Caco-2 (cell line): Measurements from ENCODE around the gene FGF3. TPM values are rescaled to one million over a fixed set of nuclear protein-coding genes. Genes with fewer than 3 reads are reported as not detected.

Experiments
- BruUV-seq: library from RNA; stranded (reverse); fragments of 400-500 nt; replicated peaks from 2 replicates; lab custom pipeline; 2021; lab: Mats Ljungman, UMichigan
- CTCF ChIA-PET: fragments of 300-600 bp; sonication (Branson Sonifier 250); formaldehyde crosslinking; loops from one replicate; lab custom pipeline; 2022; ENCODE audit warnings: antibody characterized with exemption; lab: Charles Lee
- POLR2A ChIA-PET: fragments of 300-600 bp; sonication (Branson Sonifier 250); formaldehyde crosslinking; loops from one replicate; lab custom pipeline; 2022; ENCODE audit warnings: antibody characterized with exemption; lab: Charles Lee
- DNase-seq, 2 experiments: peaks; one replicate each; pipeline versions ENCODE4 v3.0.0 to v3.0.0-alpha.2; 2020 to 2022
- H3K27me3 ChIP-seq: replicated peaks from 2 replicates; pipeline ENCODE4 v1.6.0; 2011; ENCODE audit warnings: low read length; ENCODE audit not compliant: control insufficient read depth, insufficient read depth
- H3K36me3 ChIP-seq: 2 replicates; pipeline ENCODE4 v1.5.1; 2011; ENCODE audit warnings: low read length; ENCODE audit not compliant: control insufficient read depth, insufficient read depth
- H3K4me1 ChIP-seq: fragments of 250-450 bp; sonication (Bioruptor Pico); 2 replicates; pipeline ENCODE4 v1.5.1; 2020; ENCODE audit warnings: mild to moderate bottlenecking
- H3K4me3 ChIP-seq: 2 replicates; pipeline ENCODE4 v1.5.1; 2011; ENCODE audit warnings: low read depth, mild to moderate bottlenecking, control low read depth, low read length
- H3K9me3 ChIP-seq: fragments of 250-450 bp; sonication (Bioruptor Pico); 2 replicates; pipeline ENCODE4 v1.5.1; 2020; ENCODE audit warnings: mild to moderate bottlenecking, moderate library complexity
- H3K27ac Mint-ChIP-seq: one replicate; pipeline ENCODE4 v1.8.0; 2022; ENCODE audit warnings: mixed read lengths; ENCODE audit not compliant: unreplicated experiment
- H3K27me3 Mint-ChIP-seq: one replicate; pipeline ENCODE4 v1.8.0; 2022; ENCODE audit warnings: mixed read lengths; ENCODE audit not compliant: insufficient read depth, unreplicated experiment
- H3K36me3 Mint-ChIP-seq: one replicate; pipeline ENCODE4 v1.8.0; 2022; ENCODE audit warnings: mild to moderate bottlenecking, mixed read lengths; ENCODE audit not compliant: insufficient read depth, unreplicated experiment
- H3K4me1 Mint-ChIP-seq: one replicate; pipeline ENCODE4 v1.8.0; 2022; ENCODE audit warnings: low read depth, mixed read lengths; ENCODE audit not compliant: unreplicated experiment
- H3K4me3 Mint-ChIP-seq: one replicate; pipeline ENCODE4 v1.8.0; 2022; ENCODE audit warnings: mild to moderate bottlenecking, moderate library complexity, mixed read lengths; ENCODE audit not compliant: unreplicated experiment
- H3K9me3 Mint-ChIP-seq: one replicate; pipeline ENCODE4 v1.8.0; 2022; ENCODE audit warnings: mixed read lengths; ENCODE audit not compliant: unreplicated experiment
- intact Hi-C: fragments of 100-400 bp; cut with micrococcal nuclease; formaldehyde crosslinking; loops from one replicate; pipeline ENCODE4 v1.10.0; 2022; ENCODE audit not compliant: unreplicated experiment
- total RNA-seq: library from RNA; stranded (reverse); gene quantifications from 2 replicates; pipeline ENCODE4 v1.2.3, GENCODE V29; 2022
- TF ChIP-seq, protein P1 (sequence below), 2 experiments: fragments of 200-600 bp in 1 of 2; IDR thresholded peaks; 1 replicate in 1 of 2; 2 replicates in 1 of 2; pipeline versions ENCODE4 v1.5.1 to v1.8.0; 2011 to 2022; ENCODE audit warnings: antibody characterized with exemption in 1 of 2, control low read depth in 1 of 2, inconsistent platforms in 1 of 2, low read depth in 1 of 2, low read length in 1 of 2, mild to moderate bottlenecking in 1 of 2, moderate library complexity in 1 of 2; ENCODE audit not compliant: insufficient read depth in 1 of 2, severe bottlenecking in 1 of 2, unreplicated experiment in 1 of 2

Gene FGF3
- total RNA-seq, 1 experiment from 2014 or later, result not detected

DNA sequence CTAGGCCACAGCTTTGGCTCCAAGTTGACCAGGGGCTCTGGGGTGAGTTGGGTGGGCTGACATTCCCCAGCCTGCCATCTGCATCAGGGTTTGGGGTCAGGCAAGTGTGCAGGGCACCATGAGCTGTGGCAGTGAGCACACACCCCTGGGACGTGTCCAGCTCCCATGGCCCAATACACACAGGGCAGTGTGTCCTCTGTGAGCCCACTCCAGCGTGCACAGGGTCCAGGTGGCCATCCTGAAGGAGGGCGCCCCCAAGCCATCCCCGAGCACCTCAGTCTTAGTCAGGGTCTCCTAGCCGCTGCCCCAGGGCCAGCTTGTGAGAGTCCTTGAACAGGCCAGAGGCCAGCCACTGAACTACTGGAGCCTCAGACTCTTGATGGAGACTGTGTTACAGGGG, 1.2 kb upstream of the FGF3 start:
- intact Hi-C loops, result no loop called here
- no peak overlapping the region for H3K4me3 ChIP-seq
- H3K9me3 Mint-ChIP-seq, result no peaks in the 10 kb centered on the region
- H3K27ac Mint-ChIP-seq, result no peak overlapping the region
- POLR2A ChIA-PET, result no interaction called here
- H3K4me1 Mint-ChIP-seq, result no peaks in the 10 kb centered on the region
- H3K27me3 ChIP-seq, result peaks cover 15% of the 10 kb centered on the region
- no peaks in the 10 kb centered on the region for H3K9me3 ChIP-seq
- H3K36me3 Mint-ChIP-seq, result no peaks in the 10 kb centered on the region
- peaks cover 21% of the 10 kb centered on the region for H3K4me1 ChIP-seq
- no peak overlapping the region for H3K4me3 Mint-ChIP-seq
- CTCF ChIA-PET, result interaction anchor here (0.5 kb wide), 1 partner anchor 54 kb away, joined by 5 read pairs; no protein-coding TSS in a partner anchor
- no peaks in the 10 kb centered on the region for H3K36me3 ChIP-seq
- peaks cover 16% of the 10 kb centered on the region for H3K27me3 Mint-ChIP-seq
- no peak for DNase-seq
- TF ChIP-seq, protein P1, sequence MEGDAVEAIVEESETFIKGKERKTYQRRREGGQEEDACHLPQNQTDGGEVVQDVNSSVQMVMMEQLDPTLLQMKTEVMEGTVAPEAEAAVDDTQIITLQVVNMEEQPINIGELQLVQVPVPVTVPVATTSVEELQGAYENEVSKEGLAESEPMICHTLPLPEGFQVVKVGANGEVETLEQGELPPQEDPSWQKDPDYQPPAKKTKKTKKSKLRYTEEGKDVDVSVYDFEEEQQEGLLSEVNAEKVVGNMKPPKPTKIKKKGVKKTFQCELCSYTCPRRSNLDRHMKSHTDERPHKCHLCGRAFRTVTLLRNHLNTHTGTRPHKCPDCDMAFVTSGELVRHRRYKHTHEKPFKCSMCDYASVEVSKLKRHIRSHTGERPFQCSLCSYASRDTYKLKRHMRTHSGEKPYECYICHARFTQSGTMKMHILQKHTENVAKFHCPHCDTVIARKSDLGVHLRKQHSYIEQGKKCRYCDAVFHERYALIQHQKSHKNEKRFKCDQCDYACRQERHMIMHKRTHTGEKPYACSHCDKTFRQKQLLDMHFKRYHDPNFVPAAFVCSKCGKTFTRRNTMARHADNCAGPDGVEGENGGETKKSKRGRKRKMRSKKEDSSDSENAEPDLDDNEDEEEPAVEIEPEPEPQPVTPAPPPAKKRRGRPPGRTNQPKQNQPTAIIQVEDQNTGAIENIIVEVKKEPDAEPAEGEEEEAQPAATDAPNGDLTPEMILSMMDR (IDR thresholded peaks at IDR 0.05; ENCODE audit: insufficient read depth in 1 of 2, low read depth in 1 of 2, low read length in 1 of 2, severe bottlenecking in 1 of 2, unreplicated experiment in 1 of 2), result no peak
- no TSS peak for BruUV-seq

DNA sequence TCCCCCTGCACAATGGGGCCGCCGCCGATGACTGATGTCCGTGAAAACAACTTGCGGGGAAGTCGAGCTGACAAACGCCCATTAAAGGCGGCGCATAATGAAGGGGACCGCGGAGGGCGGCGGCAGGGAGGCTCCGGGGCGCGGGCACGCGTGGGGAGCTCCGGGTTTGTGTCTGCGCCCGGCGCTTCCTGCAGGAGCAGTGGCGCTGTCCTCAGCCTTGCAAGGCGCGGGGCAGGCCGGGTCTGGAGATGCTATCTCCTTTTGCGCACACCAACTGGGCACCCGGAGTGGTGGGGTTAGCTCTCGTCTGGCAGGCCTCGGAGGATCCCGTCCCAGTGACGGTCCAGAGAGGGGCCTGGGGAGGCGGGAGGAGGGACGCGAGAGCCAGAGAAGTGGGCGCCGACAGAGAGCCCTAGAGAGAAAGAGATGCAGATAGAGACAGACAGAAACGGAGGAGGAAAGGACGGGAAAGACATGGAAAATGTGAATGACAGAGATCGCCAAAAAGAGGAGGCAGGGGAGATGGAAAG, 390 bp upstream of the FGF3 start:
- Mint-ChIP-seq H3K4me1 (no peaks in the 10 kb centered on the region), H3K27me3 (peaks cover 21% of the 10 kb centered on the region), H3K36me3 (no peaks in the 10 kb centered on the region), H3K9me3 (no peaks in the 10 kb centered on the region), H3K27ac (no peak overlapping the region), H3K4me3 (no peak overlapping the region)
- intact Hi-C loops, result no loop called here
- Histone ChIP-seq H3K4me3 (no peak overlapping the region), H3K4me1 (peaks cover 21% of the 10 kb centered on the region), H3K9me3 (no peaks in the 10 kb centered on the region), H3K27me3 (peaks cover 16% of the 10 kb centered on the region), H3K36me3 (no peaks in the 10 kb centered on the region)
- BruUV-seq, result no TSS peak
- DNase-seq, result no peak
- POLR2A ChIA-PET, result no interaction called here
- CTCF ChIA-PET, result interaction anchor here (0.6 kb wide), 1 partner anchor 9 kb away, joined by 3 read pairs; no protein-coding TSS in a partner anchor
- TF ChIP-seq, protein P1 (IDR thresholded peaks at IDR 0.05; ENCODE audit: insufficient read depth in 1 of 2, low read depth in 1 of 2, low read length in 1 of 2, severe bottlenecking in 1 of 2, unreplicated experiment in 1 of 2), result no peak

DNA sequence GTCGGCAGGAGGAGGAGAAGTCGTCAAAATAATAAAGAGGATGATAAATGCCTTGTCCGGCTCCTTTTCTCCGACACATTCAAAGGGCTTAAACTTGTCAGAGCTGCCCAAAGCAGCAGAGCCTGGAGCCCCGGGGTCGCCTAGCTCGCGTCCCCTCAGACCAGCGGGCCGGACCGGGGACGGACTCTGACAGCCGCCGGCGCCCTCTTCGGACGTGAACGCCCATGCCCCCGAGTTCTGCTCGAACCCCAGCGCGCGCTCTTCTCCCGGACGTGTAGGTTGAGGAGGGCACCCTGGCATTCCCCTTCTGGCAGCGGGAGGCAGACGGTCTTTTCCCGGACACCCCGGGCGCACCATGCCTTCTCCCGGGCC, 999 bp downstream of the FGF3 start:
- Histone ChIP-seq H3K27me3 (peaks cover 16% of the 10 kb centered on the region), H3K36me3 (no peaks in the 10 kb centered on the region), H3K4me1 (peaks cover 17% of the 10 kb centered on the region), H3K9me3 (no peaks in the 10 kb centered on the region), H3K4me3 (peak overlapping the region; percentile 39)
- no TSS peak for BruUV-seq
- CTCF ChIA-PET, result interaction anchor here (0.6 to 1.5 kb wide), 4 partner anchors 8 to 24 kb away, joined by 3 to 6 read pairs (median 3); no protein-coding TSS in a partner anchor
- TF ChIP-seq, protein P1 (IDR thresholded peaks at IDR 0.05; ENCODE audit: insufficient read depth in 1 of 2, low read depth in 1 of 2, low read length in 1 of 2, severe bottlenecking in 1 of 2, unreplicated experiment in 1 of 2), result no peak
- H3K36me3 Mint-ChIP-seq, result no peaks in the 10 kb centered on the region
- POLR2A ChIA-PET, result no interaction called here
- H3K27ac Mint-ChIP-seq, result no peak overlapping the region
- DNase-seq, result no peak
- H3K4me3 Mint-ChIP-seq, result no peak overlapping the region
- H3K9me3 Mint-ChIP-seq, result no peaks in the 10 kb centered on the region
- peaks cover 25% of the 10 kb centered on the region for H3K27me3 Mint-ChIP-seq
- intact Hi-C loops, result no loop called here
- no peaks in the 10 kb centered on the region for H3K4me1 Mint-ChIP-seq
